ENCODE results near the gene MRPS31. TPM values are rescaled to one million over a fixed set of nuclear protein-coding genes. Genes with fewer than 3 reads are reported as not detected.
"Not testable (repeated sequence)": the region's sequence is repeated elsewhere in the genome, so short reads cannot be mapped to it uniquely, and the experiment has no call there.

The MRPS31 gene
- total RNA-seq, 1 donor from 2014 or later: 22.2 TPM

GRCh38 chr13:40794414-40795368, 23.7 kb upstream of the MRPS31 start:
- H3K4me1 ChIP-seq: peaks cover 6% of the 10 kb centered on the region
- intact Hi-C loops (cut with DNase I): no loop called here
- H3K27me3 ChIP-seq (ENCODE audit: low read depth): no peaks in the 10 kb centered on the region
- H3K9me3 ChIP-seq: no peaks in the 10 kb centered on the region
- no peak overlapping the region for H3K27ac ChIP-seq
- no peak overlapping the region for H3K4me3 ChIP-seq
- no peak for ATAC-seq
- TF ChIP-seq, protein P1, sequence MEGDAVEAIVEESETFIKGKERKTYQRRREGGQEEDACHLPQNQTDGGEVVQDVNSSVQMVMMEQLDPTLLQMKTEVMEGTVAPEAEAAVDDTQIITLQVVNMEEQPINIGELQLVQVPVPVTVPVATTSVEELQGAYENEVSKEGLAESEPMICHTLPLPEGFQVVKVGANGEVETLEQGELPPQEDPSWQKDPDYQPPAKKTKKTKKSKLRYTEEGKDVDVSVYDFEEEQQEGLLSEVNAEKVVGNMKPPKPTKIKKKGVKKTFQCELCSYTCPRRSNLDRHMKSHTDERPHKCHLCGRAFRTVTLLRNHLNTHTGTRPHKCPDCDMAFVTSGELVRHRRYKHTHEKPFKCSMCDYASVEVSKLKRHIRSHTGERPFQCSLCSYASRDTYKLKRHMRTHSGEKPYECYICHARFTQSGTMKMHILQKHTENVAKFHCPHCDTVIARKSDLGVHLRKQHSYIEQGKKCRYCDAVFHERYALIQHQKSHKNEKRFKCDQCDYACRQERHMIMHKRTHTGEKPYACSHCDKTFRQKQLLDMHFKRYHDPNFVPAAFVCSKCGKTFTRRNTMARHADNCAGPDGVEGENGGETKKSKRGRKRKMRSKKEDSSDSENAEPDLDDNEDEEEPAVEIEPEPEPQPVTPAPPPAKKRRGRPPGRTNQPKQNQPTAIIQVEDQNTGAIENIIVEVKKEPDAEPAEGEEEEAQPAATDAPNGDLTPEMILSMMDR (IDR thresholded peaks at IDR 0.05): no peak
- peaks cover 14% of the 10 kb centered on the region for H3K36me3 ChIP-seq
- DNase-seq: no peak

- ATAC-seq (no peak), DNase-seq (no peak)
- TF ChIP-seq, protein P1 (IDR thresholded peaks at IDR 0.05): no peak
- Histone ChIP-seq H3K4me3 (no peak overlapping the region), H3K36me3 (peaks cover under 1% of the 10 kb centered on the region), H3K27me3 (ENCODE audit: low read depth) (no peaks in the 10 kb centered on the region), H3K4me1 (peaks cover 6% of the 10 kb centered on the region), H3K9me3 (no peaks in the 10 kb centered on the region), H3K27ac (no peak overlapping the region)
- intact Hi-C loops (cut with DNase I): no loop called here
Observed at GRCh38 chr13:40793339-40793738, 22.3 kb upstream of the MRPS31 start.

DNA sequence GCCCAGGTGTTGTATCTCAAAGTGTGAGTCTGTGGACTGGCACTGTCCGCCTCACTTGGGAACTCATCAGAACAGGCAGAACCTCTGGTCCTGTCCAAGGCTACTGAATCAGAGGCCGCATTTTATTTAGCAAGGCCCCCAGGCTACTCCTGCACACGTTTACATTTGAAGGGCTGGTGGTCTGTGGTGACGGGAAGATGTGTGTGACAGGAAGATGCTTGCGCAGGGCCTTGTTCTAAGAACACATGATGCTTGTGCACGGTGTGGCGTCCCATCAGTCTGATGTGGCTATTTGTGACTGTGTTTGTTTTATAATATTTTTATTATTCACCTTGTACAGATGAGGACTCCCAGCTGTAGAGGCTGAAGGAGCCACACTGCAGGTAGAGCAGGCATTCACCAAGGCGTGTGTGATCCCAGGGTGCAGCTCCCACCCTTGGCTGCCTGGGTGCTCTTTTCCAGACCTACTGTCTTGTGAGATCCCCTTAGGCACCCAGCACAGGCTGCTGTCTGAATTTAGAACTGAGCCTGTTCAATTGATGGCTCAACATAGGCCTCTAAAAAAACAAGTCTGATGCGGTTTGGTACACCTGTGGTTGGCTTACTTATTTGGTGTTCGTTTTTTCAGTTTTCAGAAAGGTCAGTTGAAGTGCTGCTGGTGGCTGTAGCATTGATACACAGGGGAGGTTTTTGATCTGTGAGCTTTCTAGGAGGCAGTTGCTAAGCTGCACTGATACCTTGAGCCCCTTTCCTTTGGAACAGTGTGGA, 21.5 kb upstream of the MRPS31 start:
- ATAC-seq: no peak
- TF ChIP-seq, protein P1 (IDR thresholded peaks at IDR 0.05): no peak

GRCh38 chr13:40790154-40790616, 19.2 kb upstream of the MRPS31 start:
- TF ChIP-seq, protein P1 (IDR thresholded peaks at IDR 0.05): no peak
- peak overlapping the region; percentile 84 for H3K27ac ChIP-seq
- H3K9me3 ChIP-seq: no peaks in the 10 kb centered on the region
- peaks cover 6% of the 10 kb centered on the region for H3K4me1 ChIP-seq
- intact Hi-C loops (cut with DNase I): no loop called here
- H3K4me3 ChIP-seq: peak overlapping the region; percentile 64
- DNase-seq (no peak), ATAC-seq (no peak)
- no peaks in the 10 kb centered on the region for H3K36me3 ChIP-seq
- no peaks in the 10 kb centered on the region for H3K27me3 ChIP-seq (ENCODE audit: low read depth)

More for the DNA sequence above, 21.5 kb upstream of the MRPS31 start:
- intact Hi-C loops (cut with DNase I): no loop called here
- Histone ChIP-seq H3K4me3 (no peak overlapping the region), H3K9me3 (no peaks in the 10 kb centered on the region), H3K27ac (no peak overlapping the region), H3K36me3 (no peaks in the 10 kb centered on the region), H3K4me1 (peaks cover 6% of the 10 kb centered on the region), H3K27me3 (ENCODE audit: low read depth) (no peaks in the 10 kb centered on the region)
- DNase-seq: no peak

GRCh38 chr13:40789275-40790153, 18.5 kb upstream of the MRPS31 start, which contains the start of gene SLC25A15:
Gene SLC25A15, plus strand, starts transcription at chr13:40789611. Its CDS starts 3,616 bp downstream, at chr13:40793227.
- peak; percentile 90 for DNase-seq

GRCh38 chr13:40788540-40789274, 17.7 kb upstream of the MRPS31 start:
- H3K27me3 ChIP-seq (ENCODE audit: low read depth); intact Hi-C loops (cut with DNase I); H3K4me1 ChIP-seq; DNase-seq; H3K9me3 ChIP-seq; H3K36me3 ChIP-seq: not testable (repeated sequence)
- ATAC-seq: peak in 1 of 2 donors; percentile 13
- peak overlapping the region; percentile 84 for H3K27ac ChIP-seq
- peak overlapping the region; percentile 64 for H3K4me3 ChIP-seq

More at GRCh38 chr13:40789275-40790153, 18.5 kb upstream of the MRPS31 start, which contains the start of gene SLC25A15:
- TF ChIP-seq, protein P1 (IDR thresholded peaks at IDR 0.05): peak; percentile 42
- H3K4me3 ChIP-seq: peak within 1 kb of the TSS; percentile 64
- H3K4me1 ChIP-seq: peaks cover 6% of the 10 kb centered on the region
- peak; percentile 97 to 98 for ATAC-seq
- H3K27me3 ChIP-seq (ENCODE audit: low read depth): no peaks in the 10 kb centered on the region
- peak within 1 kb of the TSS; percentile 84 for H3K27ac ChIP-seq
- no peaks in the 10 kb centered on the region for H3K9me3 ChIP-seq
- intact Hi-C loops (cut with DNase I): no loop called here
- H3K36me3 ChIP-seq: no peaks in the 10 kb centered on the region

All from lower lobe of right lung (tissue), 2 donors.